ENCODE measurements around the gene CD2.
A peak's percentile ranks its signal among the peaks of the same experiment; 100 is the strongest.

CD2 gene, protein sequence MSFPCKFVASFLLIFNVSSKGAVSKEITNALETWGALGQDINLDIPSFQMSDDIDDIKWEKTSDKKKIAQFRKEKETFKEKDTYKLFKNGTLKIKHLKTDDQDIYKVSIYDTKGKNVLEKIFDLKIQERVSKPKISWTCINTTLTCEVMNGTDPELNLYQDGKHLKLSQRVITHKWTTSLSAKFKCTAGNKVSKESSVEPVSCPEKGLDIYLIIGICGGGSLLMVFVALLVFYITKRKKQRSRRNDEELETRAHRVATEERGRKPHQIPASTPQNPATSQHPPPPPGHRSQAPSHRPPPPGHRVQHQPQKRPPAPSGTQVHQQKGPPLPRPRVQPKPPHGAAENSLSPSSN

DNA sequence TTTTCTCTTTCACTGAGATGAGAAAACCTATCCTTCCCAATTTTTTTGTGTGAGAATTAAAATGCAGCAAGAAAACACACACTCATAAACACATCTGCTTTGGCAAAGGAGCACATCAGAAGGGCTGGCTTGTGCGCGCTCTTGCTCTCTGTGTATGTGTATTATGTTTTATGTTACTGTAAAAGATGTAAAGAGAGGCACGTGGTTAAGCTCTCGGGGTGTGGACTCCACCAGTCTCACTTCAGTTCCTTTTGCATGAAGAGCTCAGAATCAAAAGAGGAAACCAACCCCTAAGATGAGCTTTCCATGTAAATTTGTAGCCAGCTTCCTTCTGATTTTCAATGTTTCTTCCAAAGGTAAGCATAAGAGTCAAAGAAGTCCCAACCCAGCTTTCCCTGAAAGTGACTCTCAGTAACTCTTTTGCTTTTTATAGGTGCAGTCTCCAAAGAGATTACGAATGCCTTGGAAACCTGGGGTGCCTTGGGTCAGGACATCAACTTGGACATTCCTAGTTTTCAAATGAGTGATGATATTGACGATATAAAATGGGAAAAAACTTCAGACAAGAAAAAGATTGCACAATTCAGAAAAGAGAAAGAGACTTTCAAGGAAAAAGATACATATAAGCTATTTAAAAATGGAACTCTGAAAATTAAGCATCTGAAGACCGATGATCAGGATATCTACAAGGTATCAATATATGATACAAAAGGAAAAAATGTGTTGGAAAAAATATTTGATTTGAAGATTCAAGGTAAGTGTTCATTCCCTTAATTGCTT lies at the start of gene CD2:
TSS of gene CD2 (plus strand) at position 233 of the 780 bp plus-strand sequence. CDS start at position 296, 63 bp downstream.
- no peak for DNase-seq (ENCODE audit: low read depth in 4 of 4, low spot score in 1 of 4)

DNA sequence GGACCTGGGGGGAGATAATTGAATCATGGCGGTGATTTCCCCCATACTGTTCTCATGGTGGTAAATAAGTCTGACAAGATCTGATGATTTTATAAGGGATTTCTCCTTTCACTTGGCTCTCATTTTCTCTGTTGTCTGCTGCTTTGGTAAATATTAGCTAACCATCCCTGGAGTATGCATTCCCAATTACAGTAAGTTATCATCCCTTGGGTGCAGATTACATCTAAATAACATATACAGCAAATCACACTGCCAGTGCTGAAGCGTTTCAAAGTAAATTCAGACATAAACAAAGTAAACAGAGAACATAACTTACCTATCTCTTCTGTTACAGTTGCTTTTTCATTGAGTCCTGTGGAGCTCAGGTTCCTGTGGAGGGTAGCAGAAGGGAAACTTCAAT lies 48.1 kb upstream of the CD2 start:
- no peak for DNase-seq (ENCODE audit: low read depth in 4 of 4, low spot score in 1 of 4)

DNA sequence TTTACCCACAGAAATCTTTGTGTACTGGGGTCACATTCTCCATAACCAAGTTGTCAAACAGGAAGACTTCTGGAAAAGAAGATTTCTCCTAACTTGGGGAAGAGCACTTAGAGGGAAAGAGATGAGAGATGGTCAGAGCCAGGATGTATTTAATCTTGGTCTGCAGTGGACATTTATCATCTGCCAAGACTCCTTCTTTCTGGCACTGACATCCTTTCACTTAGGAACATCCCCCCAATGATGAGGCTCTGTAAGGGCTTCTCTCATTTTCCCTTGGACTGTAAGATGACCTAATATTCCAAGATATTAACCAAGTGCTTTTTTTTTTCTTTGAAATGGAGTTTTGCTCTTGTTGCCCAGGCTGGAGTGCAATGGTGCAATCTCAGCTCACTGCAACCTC lies 47.4 kb upstream of the CD2 start:
- no peak for DNase-seq (ENCODE audit: low read depth in 4 of 4, low spot score in 1 of 4)

DNA sequence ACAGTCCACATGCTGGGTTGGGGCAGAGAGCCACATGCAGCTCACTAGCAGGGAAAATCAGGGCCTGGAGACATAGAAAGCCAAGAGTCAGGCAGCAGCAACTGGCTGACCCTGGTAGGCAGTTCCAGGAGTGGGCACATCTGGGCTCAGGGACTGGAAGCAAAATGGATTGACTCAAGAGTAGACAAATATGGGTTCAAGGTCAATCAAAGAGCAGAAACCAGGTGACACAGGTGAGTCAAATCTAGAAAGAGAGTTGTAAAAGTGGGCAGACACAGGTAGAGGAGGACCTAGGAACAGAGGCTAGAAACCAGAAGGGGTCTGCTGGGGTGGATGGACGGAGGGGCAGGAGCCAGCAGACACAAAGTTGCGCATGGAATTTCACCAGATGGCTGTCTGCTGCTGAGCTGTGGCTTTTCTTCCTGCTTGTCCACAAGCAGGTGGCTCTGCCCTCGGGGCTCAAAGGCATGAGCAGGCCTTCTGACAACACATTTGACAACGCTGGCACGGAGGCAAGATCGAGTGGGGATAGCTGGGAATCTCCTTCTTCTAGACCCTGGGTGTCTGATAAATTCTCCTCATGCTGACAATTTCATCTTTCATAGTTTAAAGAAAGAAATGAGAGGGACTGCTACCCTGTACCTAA lies 45.9 kb upstream of the CD2 start:
- no peak for DNase-seq (ENCODE audit: low read depth in 4 of 4, low spot score in 1 of 4)

DNA sequence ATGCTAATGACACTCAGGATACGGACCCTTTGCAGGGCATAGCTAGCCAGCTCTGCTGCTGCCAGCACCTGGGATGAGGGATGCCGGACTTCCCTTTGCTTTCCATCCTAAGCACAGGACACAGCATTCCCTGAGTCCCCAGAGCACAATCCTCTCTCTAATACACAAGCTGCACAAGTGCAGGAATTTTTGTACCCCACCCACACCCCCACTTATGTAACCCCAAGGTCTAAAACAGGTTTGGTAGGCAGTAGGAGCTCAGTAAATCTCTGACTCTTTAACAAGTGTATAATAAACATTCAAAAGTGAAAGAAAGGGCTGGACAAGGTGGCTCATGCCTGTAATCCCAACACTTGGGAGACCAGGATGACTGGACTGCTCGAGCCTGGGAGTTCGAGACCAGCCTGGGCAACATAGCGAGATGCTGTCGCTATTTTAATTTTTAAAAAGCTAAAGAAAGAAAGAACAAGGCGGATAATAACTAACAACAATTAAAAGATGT lies 44.5 kb upstream of the CD2 start:
- no peak for DNase-seq (ENCODE audit: low read depth in 4 of 4, low spot score in 1 of 4)

DNA sequence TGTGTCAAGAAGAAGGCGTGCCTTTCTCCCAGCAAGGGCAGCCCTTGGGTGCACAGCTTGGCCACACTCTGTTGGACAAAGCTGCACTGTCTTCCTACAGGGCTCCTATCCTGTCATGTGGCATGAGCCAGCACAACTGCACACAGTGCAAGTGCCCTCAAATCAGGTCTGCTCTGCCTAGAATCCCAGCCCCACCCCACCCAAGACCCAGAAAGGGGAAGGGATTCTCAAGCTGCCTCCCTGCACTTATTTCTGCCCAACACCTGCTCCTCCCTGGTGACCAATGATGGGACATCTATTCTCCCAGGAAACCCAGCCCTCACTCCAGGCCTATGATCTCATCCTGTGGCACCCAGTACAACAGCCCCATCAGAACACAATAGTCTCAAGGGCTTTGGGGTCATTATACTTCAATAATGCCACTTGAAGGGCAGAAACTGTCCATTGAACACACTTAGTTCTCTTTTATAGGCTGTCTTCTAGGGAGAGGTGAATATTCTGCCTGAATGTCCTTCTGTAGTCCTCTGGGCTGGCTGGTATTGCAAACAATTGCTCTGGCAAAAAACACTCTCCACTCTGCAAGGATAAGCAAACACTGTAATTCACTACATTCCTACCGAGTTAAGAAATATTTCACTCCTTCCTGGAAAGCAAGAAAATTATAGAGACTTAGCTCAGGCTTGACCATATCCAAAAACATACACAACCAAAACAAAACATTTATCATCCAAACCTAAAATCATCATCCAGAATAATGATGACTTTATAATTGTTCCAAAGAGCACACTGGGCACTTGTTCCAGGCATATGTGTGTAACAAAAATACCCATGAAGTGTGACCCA lies 43.6 kb upstream of the CD2 start:
- no peak for DNase-seq (ENCODE audit: low read depth in 4 of 4, low spot score in 1 of 4)

DNA sequence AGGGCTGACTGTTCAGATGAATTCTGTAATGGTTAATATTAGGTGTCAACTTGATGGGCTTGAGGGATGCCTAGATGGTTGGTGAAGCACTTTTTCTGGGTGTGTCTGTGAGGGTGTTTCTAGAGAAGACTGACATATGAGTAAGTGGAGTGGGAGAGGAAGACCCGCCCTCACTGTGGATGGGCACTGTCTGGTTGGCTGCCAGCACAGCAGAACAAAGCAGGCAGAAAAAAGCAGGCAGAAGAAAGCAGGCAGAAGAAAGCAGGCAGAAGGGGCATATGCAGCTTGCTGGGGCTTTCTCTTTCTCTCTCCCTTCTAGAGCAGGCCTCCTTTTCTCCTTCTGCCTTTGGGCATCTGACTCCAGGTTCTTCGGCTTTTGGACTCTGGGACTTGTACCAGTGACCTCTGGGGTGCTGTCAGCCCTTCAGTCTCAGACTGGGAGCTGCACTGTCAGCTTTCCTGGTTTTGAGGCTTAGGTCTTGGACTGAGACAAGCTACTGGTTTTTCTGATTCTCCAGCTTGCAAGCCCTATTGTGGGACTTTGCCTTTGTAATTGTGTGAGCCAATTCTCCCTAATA lies 42.9 kb upstream of the CD2 start:
- DNase-seq (ENCODE audit: low read depth in 4 of 4, low spot score in 1 of 4), result peak in 2 of 4 experiments; percentile 5 to 13

DNA sequence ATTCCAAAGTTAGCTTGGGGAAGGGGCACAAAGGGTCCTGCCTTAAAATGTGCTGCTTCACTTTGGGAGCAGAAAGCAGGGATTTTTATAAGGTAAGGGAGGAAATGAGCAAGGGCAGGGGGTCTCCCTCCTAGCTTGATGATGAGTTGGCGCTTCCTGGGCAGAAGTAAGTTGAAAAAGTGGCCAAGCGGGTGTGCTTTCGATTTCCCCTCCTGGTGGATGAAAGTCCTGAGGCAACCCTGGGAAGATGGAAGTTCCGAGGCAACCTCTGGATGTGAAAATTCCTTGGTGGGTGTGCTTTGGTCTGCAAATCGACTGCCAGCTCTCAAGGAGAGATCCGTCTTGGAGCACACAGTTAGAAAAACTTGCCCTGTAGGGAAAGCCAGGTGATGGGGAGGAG lies 41.7 kb upstream of the CD2 start:
- DNase-seq (ENCODE audit: low read depth in 4 of 4, low spot score in 1 of 4), result no peak

DNA sequence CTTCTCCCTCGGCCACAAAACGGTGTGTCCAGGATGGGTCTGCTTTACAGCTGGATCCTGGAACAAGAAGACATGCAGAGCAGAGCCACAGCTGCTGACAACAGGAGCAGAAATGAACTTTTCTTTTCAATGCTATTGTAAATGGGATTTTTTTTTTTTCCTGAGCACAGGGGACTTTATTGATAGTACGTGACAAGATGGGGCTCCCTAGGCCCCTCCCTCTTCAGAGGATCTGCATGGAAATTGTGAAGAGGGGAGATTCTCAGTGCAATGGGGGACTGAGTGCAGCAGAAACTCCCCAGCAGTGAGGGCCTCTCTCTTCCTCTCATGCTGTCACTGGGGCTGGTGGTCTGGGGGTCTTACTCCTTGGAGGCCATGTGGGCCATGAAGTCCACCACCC lies 40.8 kb upstream of the CD2 start:
- DNase-seq (ENCODE audit: low read depth in 4 of 4, low spot score in 1 of 4), result no peak

DNA sequence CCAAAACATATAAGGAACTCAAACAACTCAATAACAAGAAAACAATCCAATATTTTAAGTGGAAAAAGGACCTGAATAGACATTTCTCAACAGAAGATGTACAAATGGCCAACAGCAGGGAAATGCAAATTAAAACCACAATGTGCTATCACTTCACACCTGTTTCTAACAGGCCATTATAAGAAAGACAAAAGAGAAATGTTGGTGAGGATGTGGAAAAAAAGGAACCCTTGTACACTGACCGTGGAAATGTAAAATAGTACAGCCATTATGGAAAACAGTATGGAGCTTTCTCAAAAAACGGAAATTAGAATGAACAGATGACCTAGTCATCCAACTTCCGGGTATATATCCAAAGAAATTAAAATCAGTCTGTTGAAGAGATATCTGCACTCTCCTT lies 37.8 kb upstream of the CD2 start:
- no peak for DNase-seq (ENCODE audit: low read depth in 4 of 4, low spot score in 1 of 4)

DNA sequence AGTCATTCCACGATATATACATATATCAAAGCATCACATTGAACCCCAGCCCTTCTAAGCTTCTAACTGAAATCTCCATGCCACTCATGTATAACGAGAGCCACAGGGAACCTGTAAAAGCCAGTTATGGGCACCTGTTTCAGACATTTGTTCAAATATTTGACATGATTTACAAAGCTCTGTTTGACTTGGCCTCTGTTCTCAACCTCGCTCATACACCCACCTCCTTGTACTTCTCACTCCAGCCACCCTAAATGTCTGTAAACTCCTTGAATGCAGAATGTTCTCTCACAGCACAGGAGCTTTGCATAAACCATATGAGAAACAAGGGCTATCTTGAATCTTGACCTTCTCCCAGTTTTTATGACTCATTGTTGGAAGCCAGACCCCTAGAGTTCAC lies 36.9 kb upstream of the CD2 start:
- DNase-seq (ENCODE audit: low read depth in 4 of 4, low spot score in 1 of 4), result no peak

DNA sequence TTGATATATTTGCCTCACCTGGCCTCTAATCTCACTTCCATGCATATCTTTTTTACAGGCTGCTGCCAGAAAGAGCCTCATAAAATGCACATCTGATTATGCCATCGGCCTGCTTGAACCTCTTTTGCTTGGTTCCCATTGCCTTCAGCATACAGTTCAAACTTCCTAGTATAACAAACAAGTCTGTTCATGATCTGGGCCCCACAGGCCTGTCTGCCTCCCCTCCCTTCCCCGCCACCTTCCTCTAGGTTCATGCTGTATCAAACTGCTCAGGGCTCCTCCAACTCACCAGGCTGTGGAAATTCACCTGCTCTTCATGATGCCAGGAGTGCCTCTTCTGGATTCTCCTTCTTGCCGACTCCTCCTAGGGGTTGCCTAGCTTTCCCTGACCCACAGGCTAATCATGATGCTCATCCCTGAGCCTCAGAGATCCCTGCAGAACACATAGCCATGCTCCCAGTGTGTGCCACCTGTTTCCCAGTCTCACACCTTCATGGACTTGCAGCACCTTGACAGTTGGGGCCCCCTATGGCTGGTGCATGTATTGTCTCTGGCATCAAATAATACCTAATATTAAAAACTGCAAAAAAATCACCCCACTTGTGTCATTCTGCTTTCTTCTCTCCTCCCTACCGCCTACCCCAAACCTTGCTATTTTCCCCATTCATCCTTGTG lies 33.7 kb upstream of the CD2 start:
- DNase-seq (ENCODE audit: low read depth in 4 of 4, low spot score in 1 of 4), result no peak

DNA sequence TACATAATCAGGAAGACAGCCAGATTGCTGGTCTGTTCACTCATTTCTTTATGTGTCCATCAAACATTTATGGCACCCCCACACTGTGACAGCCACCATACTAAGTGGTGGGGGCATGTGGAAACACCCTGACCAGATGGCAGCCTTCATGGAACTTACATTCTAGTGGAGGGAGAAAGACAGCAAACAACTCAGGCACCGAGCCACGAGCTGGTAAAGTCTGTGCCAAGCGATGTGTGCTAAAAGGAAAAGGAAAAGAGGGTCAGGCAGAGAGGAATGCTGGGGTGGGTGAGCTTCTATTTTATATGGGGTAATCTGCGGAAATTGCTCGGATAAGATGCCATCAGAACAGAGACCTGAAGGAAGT lies 33.2 kb upstream of the CD2 start:
- no peak for DNase-seq (ENCODE audit: low read depth in 4 of 4, low spot score in 1 of 4)

DNA sequence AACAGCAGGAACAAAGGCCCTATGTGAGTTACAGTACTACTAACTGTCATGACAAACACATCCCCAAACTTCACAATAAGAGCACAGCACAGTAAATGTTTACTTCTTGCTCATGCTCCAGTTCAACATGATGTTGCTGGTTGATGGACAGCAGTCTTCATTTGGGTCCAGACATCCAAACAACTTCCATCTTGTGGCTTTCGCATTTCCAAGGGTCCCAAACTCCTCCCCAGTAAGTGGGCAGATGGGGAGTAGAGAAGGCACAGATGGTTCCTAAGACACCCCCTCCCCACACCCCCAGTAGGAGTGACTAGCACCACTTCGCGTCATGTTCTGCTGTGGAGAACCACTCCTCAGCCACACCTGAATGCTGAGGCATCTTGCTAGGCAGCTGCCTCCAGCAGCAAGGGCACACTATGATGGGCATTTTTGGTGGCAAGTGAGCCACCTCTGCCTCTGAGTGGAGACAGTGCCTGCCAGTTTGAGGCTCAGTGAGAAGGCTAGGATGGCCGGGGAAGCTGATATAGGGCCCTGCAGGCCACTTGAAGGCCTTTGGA lies 32.7 kb upstream of the CD2 start:
- DNase-seq (ENCODE audit: low read depth in 4 of 4, low spot score in 1 of 4), result no peak

DNA sequence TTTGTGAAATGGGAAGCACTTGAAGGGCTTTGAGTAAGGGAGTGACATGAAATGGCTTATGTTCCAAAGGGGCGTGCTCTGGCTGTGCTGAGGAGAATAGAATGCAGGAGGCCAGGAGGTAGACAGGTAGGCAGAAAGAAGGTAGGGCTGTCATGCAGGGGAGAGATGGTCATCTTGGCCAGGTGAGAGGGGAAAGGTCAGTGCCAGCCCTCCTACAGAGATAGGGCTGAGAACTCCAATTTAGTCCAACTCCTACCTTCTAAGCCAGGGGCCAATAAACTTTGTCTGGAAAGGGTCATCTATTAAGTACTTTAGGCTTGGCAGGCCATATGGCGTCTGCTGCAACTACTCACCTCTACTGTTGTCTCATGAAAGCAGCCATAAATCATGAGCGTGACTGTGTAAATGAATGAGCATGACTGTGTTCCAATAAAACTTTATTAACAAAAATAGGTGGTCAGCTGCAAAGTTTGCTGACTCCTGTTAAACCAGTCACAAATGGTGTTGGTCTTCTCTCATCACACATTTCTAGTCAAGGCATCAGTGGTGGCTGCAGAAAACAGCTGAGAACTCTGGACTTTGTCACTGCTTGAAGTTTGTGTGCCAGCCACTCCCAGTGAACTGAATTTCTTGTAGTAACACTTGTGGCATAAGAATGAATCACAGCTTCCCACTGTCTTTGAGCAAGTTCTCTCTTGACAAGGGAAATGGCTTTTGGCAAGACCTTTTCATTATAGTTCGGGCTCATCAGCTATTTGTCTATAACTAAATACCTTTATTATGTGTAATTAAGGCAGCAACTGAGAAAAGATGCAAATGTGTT lies 32.0 kb upstream of the CD2 start:
- DNase-seq (ENCODE audit: low read depth in 4 of 4, low spot score in 1 of 4), result no peak

DNA sequence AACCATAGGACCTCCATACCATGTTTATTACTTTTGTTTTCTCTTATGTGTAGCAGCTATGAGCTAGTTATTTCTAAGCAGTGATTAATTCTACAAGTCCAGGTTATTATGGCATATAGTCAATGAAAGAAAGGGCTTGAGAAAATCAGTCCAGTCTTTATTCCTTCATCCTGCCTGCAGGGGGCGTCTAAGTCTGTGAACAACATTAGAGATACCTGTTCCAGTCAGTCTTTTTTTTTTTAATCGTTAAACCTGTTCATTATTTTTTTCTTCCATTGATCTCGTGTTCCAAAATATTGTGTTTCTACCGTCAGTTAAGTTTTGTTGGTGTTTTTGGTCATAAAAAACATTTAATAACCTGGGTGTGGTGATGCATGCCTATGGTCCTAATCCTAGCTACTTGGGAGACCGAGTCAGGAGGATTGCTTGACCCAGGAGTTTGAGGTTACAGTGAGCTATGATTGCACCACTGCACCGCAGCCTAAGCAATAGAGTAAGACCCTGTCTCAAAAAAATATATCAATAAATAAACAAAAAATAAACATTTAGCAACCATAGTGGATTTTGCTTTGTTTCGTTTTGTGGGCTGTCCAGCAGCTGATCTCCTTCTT lies 29.4 kb upstream of the CD2 start:
- peak; percentile 62 to 78 (median 68) for DNase-seq (ENCODE audit: low read depth in 4 of 4, low spot score in 1 of 4)

DNA sequence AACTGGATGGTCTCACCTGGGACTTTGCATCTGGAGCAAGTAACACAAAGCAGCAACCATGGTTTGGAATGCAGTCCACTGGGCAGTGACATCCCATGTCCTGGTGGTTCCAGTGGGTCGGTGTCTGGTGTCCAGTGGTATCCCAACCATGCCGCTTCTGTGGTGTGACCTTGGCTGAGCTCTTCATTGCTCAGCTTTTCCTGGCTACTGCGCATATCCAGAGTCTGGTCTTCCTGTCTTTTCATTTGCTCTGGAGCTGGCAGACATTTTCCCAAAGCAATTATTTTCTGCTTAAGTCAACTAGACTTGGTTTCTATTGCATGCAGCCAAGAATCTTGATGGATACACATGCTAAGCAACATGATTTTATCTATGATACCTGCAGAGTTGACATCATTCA lies 28.4 kb upstream of the CD2 start:
- no peak for DNase-seq (ENCODE audit: low read depth in 4 of 4, low spot score in 1 of 4)

Measured in stimulated activated CD4-positive, alpha-beta T cell treated with anti-CD3 and anti-CD28 coated beads, Interleukin-1b, Interleukin-23, amount 100 ng/mL, for 24 hours (primary cell).